ENCODE results near the gene ANO9.

The ANO9 gene

DNA sequence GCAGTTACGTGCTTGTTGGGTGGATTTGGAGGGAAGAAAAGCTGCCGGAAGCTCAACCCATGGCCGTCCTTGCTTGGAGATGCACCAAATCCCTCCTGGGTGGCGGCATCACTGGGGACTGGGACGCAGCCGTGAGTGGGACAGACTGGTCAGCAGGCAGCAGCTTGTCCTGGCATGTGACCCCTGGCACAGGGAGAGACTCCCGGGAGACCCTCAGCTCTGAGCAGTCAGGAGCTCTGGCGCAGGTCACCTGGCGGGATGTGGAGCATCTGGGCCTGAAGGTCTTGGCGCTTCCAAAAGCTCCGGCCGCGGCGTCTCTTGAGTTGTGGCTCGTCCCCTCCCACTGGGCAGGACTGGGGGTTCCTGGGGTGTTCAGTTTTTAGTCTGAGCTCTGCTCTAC, 34.6 kb upstream of the ANO9 start:
- no peak overlapping the region for H3K4me3 ChIP-seq (replicated peaks; ENCODE audit: low read depth, low read length)
- TF ChIP-seq, protein P1, sequence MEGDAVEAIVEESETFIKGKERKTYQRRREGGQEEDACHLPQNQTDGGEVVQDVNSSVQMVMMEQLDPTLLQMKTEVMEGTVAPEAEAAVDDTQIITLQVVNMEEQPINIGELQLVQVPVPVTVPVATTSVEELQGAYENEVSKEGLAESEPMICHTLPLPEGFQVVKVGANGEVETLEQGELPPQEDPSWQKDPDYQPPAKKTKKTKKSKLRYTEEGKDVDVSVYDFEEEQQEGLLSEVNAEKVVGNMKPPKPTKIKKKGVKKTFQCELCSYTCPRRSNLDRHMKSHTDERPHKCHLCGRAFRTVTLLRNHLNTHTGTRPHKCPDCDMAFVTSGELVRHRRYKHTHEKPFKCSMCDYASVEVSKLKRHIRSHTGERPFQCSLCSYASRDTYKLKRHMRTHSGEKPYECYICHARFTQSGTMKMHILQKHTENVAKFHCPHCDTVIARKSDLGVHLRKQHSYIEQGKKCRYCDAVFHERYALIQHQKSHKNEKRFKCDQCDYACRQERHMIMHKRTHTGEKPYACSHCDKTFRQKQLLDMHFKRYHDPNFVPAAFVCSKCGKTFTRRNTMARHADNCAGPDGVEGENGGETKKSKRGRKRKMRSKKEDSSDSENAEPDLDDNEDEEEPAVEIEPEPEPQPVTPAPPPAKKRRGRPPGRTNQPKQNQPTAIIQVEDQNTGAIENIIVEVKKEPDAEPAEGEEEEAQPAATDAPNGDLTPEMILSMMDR (IDR thresholded peaks at IDR 0.05; ENCODE audit: low read length, missing control alignments): no peak
- DNase-seq (ENCODE audit: low read depth): no peak

DNA sequence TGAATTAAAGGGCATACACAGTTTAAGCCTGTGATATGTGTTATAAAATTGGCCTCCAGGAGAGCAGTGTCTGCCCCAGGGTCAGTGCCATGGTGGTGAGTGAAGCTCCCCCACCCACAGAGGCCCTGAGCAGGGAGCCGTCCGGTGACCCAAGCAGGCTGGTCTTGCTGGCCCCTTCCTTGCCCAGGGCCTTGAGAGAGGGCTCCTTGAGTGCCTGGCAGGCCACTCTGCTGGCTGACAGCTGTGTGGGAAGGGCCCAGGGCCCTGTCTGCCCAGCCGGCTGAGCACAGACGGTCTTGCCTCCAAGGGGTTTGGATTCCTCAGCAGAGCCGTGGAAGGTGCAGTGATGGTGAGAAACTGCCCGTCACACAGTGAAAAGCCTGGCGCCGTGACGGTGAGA, 34.1 kb upstream of the ANO9 start:
- TF ChIP-seq, protein P1 (IDR thresholded peaks at IDR 0.05; ENCODE audit: low read length, missing control alignments): no peak
- H3K4me3 ChIP-seq (replicated peaks; ENCODE audit: low read depth, low read length): no peak overlapping the region
- DNase-seq (ENCODE audit: low read depth): no peak

- no peak for DNase-seq (ENCODE audit: low read depth)
- no peak overlapping the region for H3K4me3 ChIP-seq (replicated peaks; ENCODE audit: low read depth, low read length)
- TF ChIP-seq, protein P1 (IDR thresholded peaks at IDR 0.05; ENCODE audit: low read length, missing control alignments): no peak
Observed at GRCh38 chr11:474914-475506, 33.2 kb upstream of the ANO9 start.

DNA sequence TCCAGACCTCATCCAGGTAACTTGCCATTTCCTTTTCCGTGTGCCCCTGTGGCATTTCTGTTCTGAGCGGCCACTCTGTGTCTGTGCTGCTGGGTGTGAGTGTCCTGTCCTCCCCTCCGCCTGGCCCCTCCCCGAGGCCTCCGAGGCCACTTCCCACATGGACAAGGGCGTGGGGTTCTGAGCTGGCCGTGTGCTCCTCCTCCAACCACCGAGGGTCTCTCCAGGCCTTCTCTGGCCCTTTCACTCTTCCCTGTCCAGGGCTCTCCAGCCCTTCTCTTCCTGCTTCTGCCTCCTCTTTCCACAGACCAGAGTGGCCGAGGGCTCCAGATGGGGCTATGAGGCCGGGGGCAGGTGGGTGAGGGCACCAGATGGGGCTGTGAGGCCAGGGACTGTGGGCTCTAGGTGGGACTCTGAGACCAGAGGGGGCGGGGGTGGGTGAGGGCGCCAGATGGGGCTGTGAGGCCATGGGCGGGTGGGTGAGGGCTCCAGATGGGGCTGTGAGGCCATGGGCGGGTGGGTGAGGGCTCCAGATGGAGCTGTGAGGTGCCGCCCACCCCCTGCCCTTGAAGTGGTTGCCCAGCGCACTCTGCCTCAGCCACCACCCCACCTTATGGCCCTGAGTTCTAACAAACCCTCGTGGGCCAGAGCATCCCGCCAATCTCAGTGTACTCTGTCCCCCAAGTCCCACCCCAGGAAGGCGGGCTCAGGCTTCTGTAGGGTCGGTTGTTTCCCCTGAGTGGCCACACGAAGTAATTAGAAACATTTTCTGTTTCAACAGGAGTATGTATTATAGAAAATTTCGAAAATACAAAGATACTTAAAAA, 32.4 kb upstream of the ANO9 start:
- DNase-seq (ENCODE audit: low read depth): no peak
- H3K4me3 ChIP-seq (replicated peaks; ENCODE audit: low read depth, low read length): no peak overlapping the region
- TF ChIP-seq, protein P1 (IDR thresholded peaks at IDR 0.05; ENCODE audit: low read length, missing control alignments): no peak

GRCh38 chr11:473415-473814, 31.6 kb upstream of the ANO9 start:
- no peak for DNase-seq (ENCODE audit: low read depth)
- H3K4me3 ChIP-seq (replicated peaks; ENCODE audit: low read depth, low read length): no peak overlapping the region
- TF ChIP-seq, protein P1 (IDR thresholded peaks at IDR 0.05; ENCODE audit: low read length, missing control alignments): no peak

DNA sequence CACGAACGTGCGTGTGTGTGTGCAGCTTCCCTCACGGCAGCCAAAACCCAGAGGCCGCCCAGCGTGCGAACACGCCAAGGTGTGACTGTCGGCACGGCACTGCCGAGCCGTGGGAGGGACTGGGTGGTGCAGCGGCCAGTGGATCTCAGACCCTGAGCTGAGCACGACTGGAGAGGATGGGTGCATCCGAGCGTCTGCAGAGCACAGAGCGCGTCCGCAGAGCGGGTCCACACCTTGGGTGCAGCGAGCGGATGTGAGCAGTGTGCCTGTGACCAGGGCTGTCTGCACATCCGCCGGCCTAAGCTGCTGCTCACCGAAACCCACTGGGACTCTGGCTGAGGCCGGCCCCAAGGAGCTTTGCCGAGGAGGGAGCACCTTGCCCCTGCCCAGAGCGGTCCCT, 31.0 kb upstream of the ANO9 start:
- TF ChIP-seq, protein P1 (IDR thresholded peaks at IDR 0.05; ENCODE audit: low read length, missing control alignments): no peak
- DNase-seq (ENCODE audit: low read depth): no peak
- no peak overlapping the region for H3K4me3 ChIP-seq (replicated peaks; ENCODE audit: low read depth, low read length)

Measured in fibroblast of pulmonary artery (primary cell).